Measurements from ENCODE around the gene ADAMTS3.

- TF ChIP-seq POLR2A (IDR thresholded peaks at IDR 0.05) (no peak), CTCF (IDR thresholded peaks at IDR 0.05 in 4 of 5, conservative IDR thresholded peaks at IDR 0.05 in 1 of 5) (no peak)
These were observed 204.0 kb downstream of the ADAMTS3 start for GRCh38 chr4:72365016-72365415.
